NCI-H82 treated with DMSO at 0.1 percent for 48 hours (cell line): ENCODE measurements around the gene ADM.
"Not testable (repeated sequence)": the region's sequence is repeated elsewhere in the genome, so short reads cannot be mapped to it uniquely, and the experiment has no call there.

ENCODE experiments used
- DNase-seq: peaks from one replicate; lab custom pipeline; 2025; ENCODE audit not compliant: unreplicated experiment; lab: John Stamatoyannopoulos, UW

The ADM gene

GRCh38 chr11:10304495-10305261 is at the start of gene ADM:
Gene ADM, plus strand, starts transcription at chr11:10305073. Its CDS starts 628 bp downstream, at chr11:10305701.
- peak; percentile 26 for DNase-seq

GRCh38 chr11:10255388-10256125 is 49.3 kb upstream of the ADM start:
- no peak for DNase-seq

- no peak for DNase-seq
These were observed 47.4 kb upstream of the ADM start for GRCh38 chr11:10257478-10257877.

- no peak for DNase-seq
These were observed 43.1 kb upstream of the ADM start for GRCh38 chr11:10261821-10262220.

- DNase-seq: no peak
These were observed 40.9 kb upstream of the ADM start for GRCh38 chr11:10263929-10264328.

- not testable (repeated sequence) for DNase-seq
These were observed 40.2 kb upstream of the ADM start for GRCh38 chr11:10264716-10265115.

GRCh38 chr11:10265936-10266335 is 38.9 kb upstream of the ADM start:
- no peak for DNase-seq

GRCh38 chr11:10267821-10268220 is 37.1 kb upstream of the ADM start:
- no peak for DNase-seq

GRCh38 chr11:10268746-10269488 is 36.0 kb upstream of the ADM start:
- no peak for DNase-seq

GRCh38 chr11:10272132-10272531 is 32.7 kb upstream of the ADM start:
- no peak for DNase-seq

GRCh38 chr11:10273738-10274137 is 31.1 kb upstream of the ADM start:
- no peak for DNase-seq

- DNase-seq: no peak
These were observed 30.1 kb upstream of the ADM start for GRCh38 chr11:10274726-10275125.

- DNase-seq: no peak
These were observed 29.2 kb upstream of the ADM start for GRCh38 chr11:10275714-10276113.

GRCh38 chr11:10282117-10282516 is 22.8 kb upstream of the ADM start:
- DNase-seq: no peak

GRCh38 chr11:10283991-10284390 is 20.9 kb upstream of the ADM start:
- no peak for DNase-seq

- DNase-seq: no peak
These were observed 19.6 kb upstream of the ADM start for GRCh38 chr11:10285148-10285802.

GRCh38 chr11:10287140-10287539 is 17.7 kb upstream of the ADM start:
- no peak for DNase-seq

GRCh38 chr11:10287766-10288715 is 16.8 kb upstream of the ADM start:
- DNase-seq: no peak

GRCh38 chr11:10288881-10289764 is 15.8 kb upstream of the ADM start:
- no peak for DNase-seq
